NCI-H1436 treated with DMSO at 0.1 percent for 48 hours (cell line): ENCODE results near the gene UBE2E1.
"Not testable (repeated sequence)": the region's sequence is repeated elsewhere in the genome, so short reads cannot be mapped to it uniquely, and the experiment has no call there.

Source experiments
- DNase-seq: peaks from one replicate; lab custom pipeline; 2025; lab: John Stamatoyannopoulos, UW

The UBE2E1 gene

DNA sequence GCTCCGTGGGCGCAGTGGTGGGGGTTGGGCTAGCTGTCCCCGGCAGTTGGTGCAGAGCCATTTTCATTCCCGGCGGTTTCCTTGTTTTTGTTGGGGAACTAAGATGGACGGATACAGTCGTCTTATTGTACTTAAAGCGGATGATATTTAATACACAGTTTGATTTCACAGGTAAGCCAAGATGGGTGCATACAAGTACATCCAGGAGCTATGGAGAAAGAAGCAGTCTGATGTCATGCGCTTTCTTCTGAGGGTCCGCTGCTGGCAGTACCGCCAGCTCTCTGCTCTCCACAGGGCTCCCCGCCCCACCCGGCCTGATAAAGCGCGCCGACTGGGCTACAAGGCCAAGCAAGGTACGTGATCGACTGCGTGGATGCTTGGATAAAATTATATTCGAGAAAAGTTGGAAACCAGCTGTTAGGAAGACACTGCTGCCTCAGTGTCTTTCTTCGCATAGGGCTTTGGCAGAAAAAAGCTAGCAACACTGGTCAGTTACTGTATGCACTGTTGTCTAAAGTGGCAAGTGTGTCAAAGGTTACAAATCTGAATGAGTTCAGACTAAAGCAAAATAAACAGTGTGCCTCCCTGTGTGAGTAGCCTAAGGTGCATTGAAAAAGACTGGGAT, 112.0 kb downstream of the UBE2E1 start:
- DNase-seq: not testable (repeated sequence)

- DNase-seq: not testable (repeated sequence)
Observed at GRCh38 chr3:23918331-23918730, 112.6 kb downstream of the UBE2E1 start.

DNA sequence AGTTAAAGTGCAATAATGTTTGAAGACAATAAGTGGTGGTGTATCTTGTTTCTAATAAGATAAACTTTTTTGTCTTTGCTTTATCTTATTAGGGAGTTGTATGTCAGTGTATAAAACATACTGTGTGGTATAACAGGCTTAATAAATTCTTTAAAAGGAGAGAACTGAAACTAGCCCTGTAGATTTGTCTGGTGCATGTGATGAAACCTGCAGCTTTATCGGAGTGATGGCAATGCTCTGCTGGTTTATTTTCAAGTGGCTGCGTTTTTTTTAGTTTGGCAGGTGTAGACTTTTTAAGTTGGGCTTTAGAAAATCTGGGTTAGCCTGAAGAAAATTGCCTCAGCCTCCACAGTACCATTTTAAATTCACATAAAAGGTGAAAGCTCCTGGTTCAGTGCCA, 113.9 kb downstream of the UBE2E1 start:
- no peak for DNase-seq

- no peak for DNase-seq
Observed at GRCh38 chr3:23920151-23920655, 114.4 kb downstream of the UBE2E1 start.

- DNase-seq: no peak
Observed at GRCh38 chr3:23921052-23921511, 115.3 kb downstream of the UBE2E1 start.

DNA sequence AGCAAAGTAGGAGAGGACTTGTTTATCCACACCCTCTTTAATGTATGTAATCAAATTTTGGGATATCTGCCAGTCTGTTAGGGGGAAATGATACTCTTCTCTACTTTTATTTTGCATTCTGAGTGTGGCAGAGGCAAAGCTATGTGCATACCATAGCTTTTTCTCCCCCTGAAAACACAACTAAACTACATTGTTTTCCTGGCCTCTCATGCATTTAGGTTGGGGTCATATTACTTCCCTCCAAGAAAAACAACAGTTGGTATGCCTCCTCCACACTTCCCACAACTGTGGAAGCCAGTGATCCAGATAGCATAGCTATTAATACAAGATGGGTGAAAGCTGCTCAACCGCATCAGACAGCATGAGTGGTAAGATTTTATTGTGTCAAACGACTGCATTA, 118.0 kb downstream of the UBE2E1 start:
- DNase-seq: no peak

DNA sequence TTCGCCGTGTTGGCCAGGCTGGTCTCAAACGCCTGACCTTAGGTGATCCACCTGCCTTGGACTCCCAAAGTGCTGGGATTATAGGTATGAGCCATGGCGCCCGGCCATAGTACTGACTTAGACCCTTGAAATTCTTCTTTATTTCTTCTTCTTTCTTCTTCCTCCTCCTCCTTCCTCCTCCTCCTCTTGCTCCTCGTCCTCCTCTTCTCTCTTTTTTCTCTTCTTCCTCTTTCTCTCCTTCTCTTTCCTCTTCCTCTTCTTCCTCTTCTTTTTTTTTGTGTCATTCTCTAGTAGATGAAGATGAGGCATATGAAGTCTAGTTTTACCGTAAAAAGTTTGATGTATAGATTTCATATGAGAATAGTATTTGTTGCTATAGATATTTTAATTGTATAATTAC, 120.5 kb downstream of the UBE2E1 start:
- DNase-seq: no peak

DNA sequence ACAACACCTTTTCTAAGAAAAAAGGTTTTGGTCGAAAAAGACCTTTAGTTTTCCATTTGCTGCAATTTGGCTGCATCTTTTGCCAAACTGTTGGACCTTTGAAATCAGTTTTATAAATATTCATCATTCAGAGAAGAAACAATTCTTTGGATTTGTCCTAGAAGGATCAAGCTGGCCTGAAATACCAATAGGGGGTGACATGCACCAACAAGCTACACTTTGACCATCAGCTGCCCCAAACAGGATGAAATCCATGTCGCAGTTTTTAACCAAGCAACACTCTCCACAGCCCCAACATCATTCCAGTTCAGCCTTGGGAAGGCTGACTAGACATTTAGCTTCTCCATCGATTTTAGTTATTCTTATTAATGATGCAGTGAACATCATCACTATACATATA, 121.0 kb downstream of the UBE2E1 start:
- no peak for DNase-seq

DNA sequence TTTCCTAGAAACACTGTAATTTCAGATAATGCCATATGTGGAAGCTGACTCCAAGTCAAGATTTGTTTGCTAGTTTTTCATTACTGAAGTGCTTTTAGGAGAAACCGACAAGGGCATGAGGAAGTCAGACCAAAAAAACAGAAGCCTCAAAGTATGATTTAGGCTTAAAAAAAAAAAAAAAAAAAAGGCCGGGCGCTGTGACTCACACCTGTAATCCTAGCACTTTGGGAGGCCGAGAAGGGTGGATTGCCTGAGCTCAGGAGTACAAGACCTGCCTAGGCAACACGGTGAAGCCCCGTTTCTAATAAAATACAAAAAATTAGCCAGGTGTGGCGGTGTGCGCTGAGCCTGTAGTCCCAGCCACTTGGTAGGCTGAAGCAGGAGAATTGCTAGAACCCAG, 122.8 kb downstream of the UBE2E1 start:
- no peak for DNase-seq

DNA sequence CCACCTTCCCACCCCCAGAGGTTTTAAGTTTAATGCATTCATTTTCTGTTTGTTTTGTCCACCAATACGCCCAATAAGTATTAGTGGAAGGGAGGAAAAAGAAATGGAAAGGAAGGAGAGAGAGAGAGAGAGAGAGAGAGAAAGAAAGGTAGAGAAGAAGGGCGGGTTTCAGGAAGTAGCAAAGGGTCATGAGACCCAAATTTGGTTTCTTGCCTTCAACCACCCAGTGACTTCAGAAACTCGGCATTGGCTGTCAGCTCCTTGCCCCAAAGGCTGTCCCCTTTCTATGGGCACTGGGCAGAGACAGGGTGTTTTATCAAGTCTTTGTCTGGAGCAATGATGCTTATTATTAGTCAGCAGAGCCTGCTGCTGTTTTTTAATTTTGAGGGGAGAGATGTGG, 125.8 kb downstream of the UBE2E1 start:
- DNase-seq: no peak

- DNase-seq: no peak
Observed at GRCh38 chr3:23932571-23932970, 126.8 kb downstream of the UBE2E1 start.

- DNase-seq: no peak
Observed at GRCh38 chr3:23934253-23934652, 128.5 kb downstream of the UBE2E1 start.

DNA sequence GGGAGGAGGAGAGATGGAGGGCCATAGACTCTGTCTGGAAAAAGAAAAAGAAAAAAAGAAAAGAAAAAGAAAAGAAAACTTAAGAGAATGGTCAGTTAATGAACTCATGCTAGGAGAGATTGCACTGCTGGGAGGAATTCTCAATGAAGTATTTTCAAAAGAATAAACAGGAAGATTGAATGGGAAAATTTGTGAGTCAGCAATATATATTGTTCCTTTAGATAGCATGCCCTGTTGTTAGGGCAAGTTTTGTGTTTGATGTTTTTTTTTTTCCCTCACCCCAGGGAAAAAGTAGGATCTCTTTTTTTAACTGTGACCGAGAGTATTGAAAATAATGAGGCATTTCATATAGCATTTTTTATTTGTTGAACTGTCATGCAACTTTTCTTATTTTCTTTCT, 131.5 kb downstream of the UBE2E1 start:
- DNase-seq: no peak

DNA sequence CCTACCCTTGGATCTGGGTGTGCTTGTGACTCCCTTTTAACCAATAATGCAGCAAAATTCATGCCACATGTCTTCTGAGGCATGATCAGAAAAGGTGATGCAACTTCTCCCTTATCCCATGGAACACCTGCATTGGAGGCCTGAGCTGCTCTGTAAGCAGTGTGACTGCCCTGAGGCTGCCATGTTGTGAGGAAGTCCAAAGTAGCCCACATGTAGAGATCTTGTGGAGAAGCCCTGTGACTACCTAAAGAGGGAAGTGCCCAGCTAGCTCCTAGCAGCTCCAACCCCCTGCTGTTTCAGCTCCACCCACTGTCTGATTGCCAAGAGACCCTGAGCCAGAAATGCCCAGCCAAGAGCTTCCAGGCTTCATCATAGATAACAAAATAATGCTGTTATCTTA, 132.9 kb downstream of the UBE2E1 start:
- no peak for DNase-seq

DNA sequence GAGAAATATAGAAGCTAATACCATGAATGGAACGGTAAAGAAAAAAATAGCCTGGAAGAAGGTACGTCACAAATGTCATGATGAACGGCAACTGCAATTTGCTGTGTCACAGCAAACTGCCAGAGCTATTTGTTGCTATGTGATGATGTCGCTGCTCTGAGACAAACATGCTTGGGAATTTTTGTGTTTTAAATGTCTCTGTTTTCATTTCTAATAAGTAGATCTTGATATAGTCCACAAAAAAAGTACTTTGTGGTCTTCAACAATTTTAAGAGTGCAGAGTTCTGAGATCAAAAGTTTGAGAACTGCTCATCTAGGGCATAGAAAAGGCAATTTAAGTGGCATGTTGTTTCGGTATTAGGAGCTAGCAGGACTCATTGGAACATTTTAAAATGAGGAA, 135.0 kb downstream of the UBE2E1 start:
- no peak for DNase-seq
